ENCODE measurements around the gene MADD.

Gene MADD

GRCh38 chr11:47253660-47254059 lies 16.3 kb upstream of the MADD start:
- DNase-seq = no peak

- DNase-seq = no peak
These were observed 15.5 kb upstream of the MADD start for GRCh38 chr11:47254386-47254785.

- DNase-seq = no peak
These were observed 13.6 kb upstream of the MADD start for GRCh38 chr11:47256374-47256773.

- no peak for DNase-seq
These were observed 12.8 kb upstream of the MADD start for GRCh38 chr11:47257177-47257516.

- no peak for DNase-seq
These were observed 12.2 kb upstream of the MADD start, which contains the start of gene NR1H3 for GRCh38 chr11:47257517-47258316. TSS of gene NR1H3 (plus strand) at chr11:47257996. CDS start at chr11:47259217, 1,221 bp downstream.

- DNase-seq = no peak
These were observed 11.5 kb upstream of the MADD start for GRCh38 chr11:47258317-47258902.

- peak; percentile 17 for DNase-seq
These were observed 10.5 kb upstream of the MADD start for GRCh38 chr11:47259232-47259977.

- DNase-seq = no peak
These were observed 9.6 kb upstream of the MADD start for GRCh38 chr11:47260366-47260765.

- DNase-seq = no peak
These were observed 8.6 kb upstream of the MADD start for GRCh38 chr11:47261291-47261800.

- DNase-seq = no peak
These were observed 5.8 kb upstream of the MADD start for GRCh38 chr11:47264119-47264518.

- no peak for DNase-seq
These were observed 5.4 kb upstream of the MADD start for GRCh38 chr11:47264521-47264920.

- DNase-seq = no peak
These were observed 2.1 kb upstream of the MADD start for GRCh38 chr11:47267876-47268275.

GRCh38 chr11:47268448-47269001 lies 1.4 kb upstream of the MADD start:
- DNase-seq = no peak

- DNase-seq = peak; percentile 43
These were observed 718 bp upstream of the MADD start for GRCh38 chr11:47269002-47269828.

GRCh38 chr11:47270331-47271271 lies 668 bp downstream of the MADD start:
- peak; percentile 32 for DNase-seq

- no peak for DNase-seq
These were observed 1.4 kb downstream of the MADD start for GRCh38 chr11:47271328-47271727.

GRCh38 chr11:47271961-47272661 lies 2.2 kb downstream of the MADD start:
- DNase-seq = no peak

- no peak for DNase-seq
These were observed 2.8 kb downstream of the MADD start for GRCh38 chr11:47272706-47273105.

- no peak for DNase-seq
These were observed 4.7 kb downstream of the MADD start for GRCh38 chr11:47274495-47275235.

- DNase-seq = no peak
These were observed 7.0 kb downstream of the MADD start for GRCh38 chr11:47276923-47277322.
